ENCODE data around the gene ZNF821. TPM values are rescaled to one million over a fixed set of nuclear protein-coding genes. Genes with fewer than 3 reads are reported as not detected.
"Not testable (repeated sequence)": the region's sequence is repeated elsewhere in the genome, so short reads cannot be mapped to it uniquely, and the experiment has no call there.

ZNF821 gene
- total RNA-seq, 2 donors from 2014 or later, result 8.6 to 8.9 TPM

DNA sequence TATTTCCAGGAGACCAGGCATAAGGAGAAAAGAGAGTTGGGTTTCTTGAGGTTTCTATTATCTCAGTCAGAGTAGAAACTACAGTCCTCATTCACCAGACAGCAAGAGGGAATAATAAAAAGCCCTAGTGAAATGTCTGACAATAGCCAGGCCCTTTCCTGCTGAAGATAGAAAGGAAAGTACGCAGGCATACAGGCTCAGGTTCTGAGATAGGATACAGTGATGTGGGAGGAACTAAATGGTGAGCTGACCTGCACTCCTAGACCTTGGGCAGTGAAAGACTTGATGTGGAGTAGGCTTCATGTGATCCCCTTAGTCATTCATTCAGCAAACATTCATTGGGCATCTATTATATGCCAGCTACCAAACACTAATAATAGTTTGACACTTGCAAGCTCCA, 14.9 kb downstream of the ZNF821 start:
- intact Hi-C loops (cut with DNase I), result no loop called here

GRCh38 chr16:71867939-71868338, 16.0 kb downstream of the ZNF821 start:
- TF ChIP-seq POLR2A (IDR thresholded peaks at IDR 0.05), result no peak
- TF ChIP-seq, protein P1, sequence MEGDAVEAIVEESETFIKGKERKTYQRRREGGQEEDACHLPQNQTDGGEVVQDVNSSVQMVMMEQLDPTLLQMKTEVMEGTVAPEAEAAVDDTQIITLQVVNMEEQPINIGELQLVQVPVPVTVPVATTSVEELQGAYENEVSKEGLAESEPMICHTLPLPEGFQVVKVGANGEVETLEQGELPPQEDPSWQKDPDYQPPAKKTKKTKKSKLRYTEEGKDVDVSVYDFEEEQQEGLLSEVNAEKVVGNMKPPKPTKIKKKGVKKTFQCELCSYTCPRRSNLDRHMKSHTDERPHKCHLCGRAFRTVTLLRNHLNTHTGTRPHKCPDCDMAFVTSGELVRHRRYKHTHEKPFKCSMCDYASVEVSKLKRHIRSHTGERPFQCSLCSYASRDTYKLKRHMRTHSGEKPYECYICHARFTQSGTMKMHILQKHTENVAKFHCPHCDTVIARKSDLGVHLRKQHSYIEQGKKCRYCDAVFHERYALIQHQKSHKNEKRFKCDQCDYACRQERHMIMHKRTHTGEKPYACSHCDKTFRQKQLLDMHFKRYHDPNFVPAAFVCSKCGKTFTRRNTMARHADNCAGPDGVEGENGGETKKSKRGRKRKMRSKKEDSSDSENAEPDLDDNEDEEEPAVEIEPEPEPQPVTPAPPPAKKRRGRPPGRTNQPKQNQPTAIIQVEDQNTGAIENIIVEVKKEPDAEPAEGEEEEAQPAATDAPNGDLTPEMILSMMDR (IDR thresholded peaks at IDR 0.05), result no peak
- 88 to 100% methylated on average over 3 of the region's 3 CpGs for WGBS, 2 donors
- DNase-seq (no peak), ATAC-seq (no peak)
- H3K4me1 ChIP-seq, result no peaks in the 10 kb centered on the region
- no peak overlapping the region for H3K27ac ChIP-seq
- H3K9me3 ChIP-seq, result no peaks in the 10 kb centered on the region
- peaks cover 0 to 8% of the 10 kb centered on the region in 2 donors for H3K36me3 ChIP-seq (replicated peaks in 1 of 2; ENCODE audit: insufficient read depth in 1 of 2, low read depth in 2 of 2)
- no peaks in the 10 kb centered on the region for H3K27me3 ChIP-seq
- no peak overlapping the region for H3K4me3 ChIP-seq
- intact Hi-C loops (cut with DNase I), result no loop called here

More for the DNA sequence above, 14.9 kb downstream of the ZNF821 start:
- H3K4me3 ChIP-seq, result no peak overlapping the region
- no peaks in the 10 kb centered on the region for H3K4me1 ChIP-seq
- no peak overlapping the region for H3K27ac ChIP-seq
- peaks cover 0 to 8% of the 10 kb centered on the region in 2 donors for H3K36me3 ChIP-seq (replicated peaks in 1 of 2; ENCODE audit: insufficient read depth in 1 of 2, low read depth in 2 of 2)
- H3K9me3 ChIP-seq, result no peaks in the 10 kb centered on the region
- ATAC-seq (no peak), DNase-seq (no peak)
- H3K27me3 ChIP-seq, result no peaks in the 10 kb centered on the region
- TF ChIP-seq POLR2A (IDR thresholded peaks at IDR 0.05), result no peak
- TF ChIP-seq, protein P1 (IDR thresholded peaks at IDR 0.05), result no peak
- WGBS, 2 donors, result 88 to 91% methylated on average over 1 of the region's 1 CpG

DNA sequence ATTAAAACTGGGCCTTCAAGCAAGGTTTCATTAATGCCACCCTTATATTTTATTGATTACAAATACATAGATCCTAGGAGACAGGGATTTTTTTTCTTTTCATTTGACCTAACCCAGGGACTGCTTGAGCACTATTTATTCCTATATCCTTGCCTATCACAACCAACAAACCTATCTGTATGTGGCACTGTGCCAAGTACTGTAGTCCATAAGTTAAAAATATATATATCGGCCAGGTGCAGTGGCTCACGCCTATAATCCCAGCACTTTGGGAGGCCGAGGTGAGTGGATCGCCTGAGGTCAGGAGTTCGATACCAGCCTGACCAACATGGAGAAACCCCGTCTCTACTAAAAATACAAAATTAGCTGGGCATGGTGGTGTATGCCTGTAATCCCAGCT, 16.8 kb downstream of the ZNF821 start:
- not testable (repeated sequence) for H3K36me3 ChIP-seq (replicated peaks in 1 of 2; ENCODE audit: insufficient read depth in 1 of 2, low read depth in 2 of 2); ATAC-seq

DNA sequence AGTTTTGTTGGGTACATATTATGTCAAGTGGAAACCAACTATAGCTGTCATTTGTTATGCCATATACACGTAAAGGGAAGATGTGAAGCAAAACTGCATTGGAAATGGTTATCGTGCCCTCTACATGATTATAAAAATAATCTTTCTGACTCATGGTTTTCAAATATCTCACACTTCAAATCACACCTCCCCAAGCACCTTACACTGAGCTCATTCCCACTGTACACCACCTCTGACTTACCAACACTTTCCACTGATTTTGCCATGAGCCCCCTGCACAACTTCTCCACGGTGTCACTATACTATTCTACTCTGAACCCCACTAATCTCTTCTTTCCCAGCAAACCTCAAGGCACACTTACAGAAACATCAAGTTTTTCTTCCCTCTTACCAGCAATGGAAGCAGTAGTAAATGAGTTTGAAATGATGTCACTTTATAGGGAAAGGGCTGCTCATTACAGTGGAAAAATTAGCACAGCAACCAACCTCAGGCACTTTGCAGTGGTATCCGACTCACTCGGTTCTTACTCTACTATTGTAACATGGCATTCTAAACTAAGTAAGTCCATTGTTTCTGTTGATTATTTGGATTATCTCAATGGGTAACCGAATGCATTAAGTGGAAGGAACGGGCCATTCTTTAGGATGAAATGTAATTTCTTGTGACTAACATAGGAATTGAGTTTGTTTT, 18.7 kb downstream of the ZNF821 start:
- Histone ChIP-seq H3K27ac (no peak overlapping the region), H3K36me3 (replicated peaks in 1 of 2; ENCODE audit: insufficient read depth in 1 of 2, low read depth in 2 of 2) (peaks cover 0 to 8% of the 10 kb centered on the region in 2 donors), H3K4me3 (no peak overlapping the region), H3K9me3 (no peaks in the 10 kb centered on the region), H3K4me1 (no peaks in the 10 kb centered on the region), H3K27me3 (no peaks in the 10 kb centered on the region)
- TF ChIP-seq, protein P1 (IDR thresholded peaks at IDR 0.05), result no peak
- TF ChIP-seq POLR2A (IDR thresholded peaks at IDR 0.05), result no peak
- intact Hi-C loops (cut with DNase I), result no loop called here
- WGBS, 2 donors, result 78 to 86% methylated on average over 7 of the region's 7 CpGs
- DNase-seq (no peak), ATAC-seq (no peak)

More for the DNA sequence above, 16.8 kb downstream of the ZNF821 start:
- intact Hi-C loops (cut with DNase I); H3K9me3 ChIP-seq; H3K27me3 ChIP-seq; DNase-seq; H3K27ac ChIP-seq; H3K4me3 ChIP-seq; H3K4me1 ChIP-seq: not testable (repeated sequence)
- 92 to 93% methylated on average over 6 of the region's 6 CpGs for WGBS, 2 donors

- WGBS, 2 donors, result 95 to 98% methylated on average over 5 of the region's 5 CpGs
Observed at GRCh38 chr16:71863995-71864394, 20.0 kb downstream of the ZNF821 start.

More at GRCh38 chr16:71863995-71864394, 20.0 kb downstream of the ZNF821 start:
- intact Hi-C loops (cut with DNase I), result no loop called here
- no peaks in the 10 kb centered on the region for H3K27me3 ChIP-seq
- no peak overlapping the region for H3K4me3 ChIP-seq
- DNase-seq (no peak), ATAC-seq (no peak)
- H3K9me3 ChIP-seq, result no peaks in the 10 kb centered on the region
- peaks cover 4% of the 10 kb centered on the region for H3K4me1 ChIP-seq
- H3K27ac ChIP-seq, result no peak overlapping the region
- no peak for TF ChIP-seq POLR2A (IDR thresholded peaks at IDR 0.05)
- TF ChIP-seq, protein P1 (IDR thresholded peaks at IDR 0.05), result no peak
- peaks cover 0 to 13% of the 10 kb centered on the region in 2 donors for H3K36me3 ChIP-seq (replicated peaks in 1 of 2; ENCODE audit: insufficient read depth in 1 of 2, low read depth in 2 of 2)

All from body of pancreas (tissue), 4 donors.